PFSK-1 (cell line): Measurements from ENCODE around the gene HHAT.

Source experiments
- POLR2AphosphoS5 ChIP-seq: IDR thresholded peaks from 2 replicates; pipeline ENCODE4 v1.6.1; 2012; ENCODE audit warnings: low read depth, mild to moderate bottlenecking, control low read depth, low read length, moderate library complexity
- TF ChIP-seq, protein P1 (sequence below), 2 experiments: IDR thresholded peaks; 2 replicates each; pipeline versions ENCODE4 v1.6.1 to v1.8.0; 2011 to 2012; ENCODE audit warnings: low read depth in 2 of 2, low read length in 2 of 2, control low read depth in 1 of 2, inconsistent platforms in 1 of 2, mild to moderate bottlenecking in 1 of 2, moderate library complexity in 1 of 2; ENCODE audit not compliant: insufficient read depth in 1 of 2

DNA sequence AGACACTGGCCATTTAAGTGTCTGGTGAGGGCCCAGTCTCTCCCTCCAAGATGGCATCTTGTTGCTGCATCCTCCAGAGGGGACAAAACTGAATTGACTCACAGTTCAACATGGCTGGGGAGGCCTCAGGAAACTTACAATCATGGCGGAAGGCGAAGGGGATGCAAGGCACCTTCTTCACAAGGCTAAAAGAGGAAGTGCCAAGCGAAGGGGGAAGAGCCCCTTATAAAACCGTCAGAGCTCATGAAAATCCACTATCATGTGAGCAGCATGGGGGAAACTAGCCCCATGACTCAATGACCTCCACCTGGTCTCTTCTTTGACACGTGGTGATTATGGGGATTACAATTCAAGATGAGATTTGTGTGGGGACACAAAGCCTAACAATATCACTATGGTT lies 280.1 kb downstream of the HHAT start:
- TF ChIP-seq POLR2AphosphoS5, result no peak
- TF ChIP-seq, protein P1, sequence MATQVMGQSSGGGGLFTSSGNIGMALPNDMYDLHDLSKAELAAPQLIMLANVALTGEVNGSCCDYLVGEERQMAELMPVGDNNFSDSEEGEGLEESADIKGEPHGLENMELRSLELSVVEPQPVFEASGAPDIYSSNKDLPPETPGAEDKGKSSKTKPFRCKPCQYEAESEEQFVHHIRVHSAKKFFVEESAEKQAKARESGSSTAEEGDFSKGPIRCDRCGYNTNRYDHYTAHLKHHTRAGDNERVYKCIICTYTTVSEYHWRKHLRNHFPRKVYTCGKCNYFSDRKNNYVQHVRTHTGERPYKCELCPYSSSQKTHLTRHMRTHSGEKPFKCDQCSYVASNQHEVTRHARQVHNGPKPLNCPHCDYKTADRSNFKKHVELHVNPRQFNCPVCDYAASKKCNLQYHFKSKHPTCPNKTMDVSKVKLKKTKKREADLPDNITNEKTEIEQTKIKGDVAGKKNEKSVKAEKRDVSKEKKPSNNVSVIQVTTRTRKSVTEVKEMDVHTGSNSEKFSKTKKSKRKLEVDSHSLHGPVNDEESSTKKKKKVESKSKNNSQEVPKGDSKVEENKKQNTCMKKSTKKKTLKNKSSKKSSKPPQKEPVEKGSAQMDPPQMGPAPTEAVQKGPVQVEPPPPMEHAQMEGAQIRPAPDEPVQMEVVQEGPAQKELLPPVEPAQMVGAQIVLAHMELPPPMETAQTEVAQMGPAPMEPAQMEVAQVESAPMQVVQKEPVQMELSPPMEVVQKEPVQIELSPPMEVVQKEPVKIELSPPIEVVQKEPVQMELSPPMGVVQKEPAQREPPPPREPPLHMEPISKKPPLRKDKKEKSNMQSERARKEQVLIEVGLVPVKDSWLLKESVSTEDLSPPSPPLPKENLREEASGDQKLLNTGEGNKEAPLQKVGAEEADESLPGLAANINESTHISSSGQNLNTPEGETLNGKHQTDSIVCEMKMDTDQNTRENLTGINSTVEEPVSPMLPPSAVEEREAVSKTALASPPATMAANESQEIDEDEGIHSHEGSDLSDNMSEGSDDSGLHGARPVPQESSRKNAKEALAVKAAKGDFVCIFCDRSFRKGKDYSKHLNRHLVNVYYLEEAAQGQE (IDR thresholded peaks at IDR 0.05; ENCODE audit: insufficient read depth in 1 of 2, low read depth in 2 of 2, low read length in 2 of 2), result no peak
